Pancreas (tissue), 10 donors: ENCODE data around the gene CXCL12. TPM values are rescaled to one million over a fixed set of nuclear protein-coding genes. Genes with fewer than 3 reads are reported as not detected.

ENCODE experiments used
- ATAC-seq, 4 donors: fragments of 200-7000 bp; cut with Tn5 transposase; one replicate each; pipeline versions ENCODE4 v1.8.0 to v1.9.1; 2020; ENCODE audit warnings: mild to moderate bottlenecking in 4 of 4, moderate library complexity in 4 of 4
- DNase-seq, 6 donors: peaks; one replicate each; pipeline ENCODE4 v3.0.0-alpha.2; 2020
- FAIRE-seq: peaks from 2 replicates; lab custom pipeline; 2012; peaks lifted over from hg19 to GRCh38; lab: Jason Lieb, UNC
- H3K27ac ChIP-seq, 4 donors: fragments of 200-600 bp; sonication (generic); 1 replicate in 3 of 4; 2 replicates in 1 of 4; pipeline versions ENCODE4 v1.5.0 to v1.8.0; 2020
- H3K27me3 ChIP-seq, 4 donors: fragments of 200-600 bp; one replicate each; pipeline ENCODE4 v1.8.0; 2021
- H3K36me3 ChIP-seq, 3 donors: fragments of 200-600 bp; sonication (generic) in 1 of 3; one replicate each; pipeline versions ENCODE4 v1.5.0 to v1.8.0; 2020 to 2021
- H3K4me1 ChIP-seq, 3 donors: fragments of 200-600 bp; one replicate each; pipeline ENCODE4 v1.8.0; 2021
- H3K4me3 ChIP-seq, 4 donors: fragments of 200-600 bp; sonication (generic) in 2 of 4; one replicate each; pipeline versions ENCODE4 v1.5.0 to v1.8.0; 2020 to 2021
- H3K9me3 ChIP-seq, 4 donors: fragments of 200-600 bp; one replicate each; pipeline ENCODE4 v1.8.0; 2021
- CTCF ChIP-seq, 4 donors: fragments of 200-600 bp; sonication (generic) in 3 of 4; IDR thresholded peaks; one replicate each; pipeline versions ENCODE4 v1.5.0 to v1.8.0; 2021; ENCODE audit warnings: antibody characterized with exemption in 4 of 4
- WGBS, 2 donors: extraction: QIAGEN DNeasy Blood & Tissue Kit; methylation state at CpG; one replicate each; pipeline ENCODE4 v1.1.7; 2013; 5-methylcytosine and 5-hydroxymethylcytosine counted together
- intact Hi-C, 3 donors: fragments of 100-400 bp; cut with DNase I; formaldehyde crosslinking; loops; one replicate each; pipeline versions ENCODE4 v1.11.1 to v1.14.2; 2022
- polyA plus RNA-seq, 2 donors: library from polyadenylated mRNA; stranded (reverse); fragments of 200-250 nt; gene quantifications; one replicate each; pipeline ENCODE4 v1.2.3, GENCODE V29; 2013
- total RNA-seq, 6 donors: library from RNA; stranded (reverse); fragmentation: NEBNext Ultra II Directional in 4 of 6; extraction: Animal tissue kit (Norgen Biotek cat#: 25700) in 4 of 6; gene quantifications; one replicate each; pipeline versions ENCODE4 v1.2.1 to v1.2.4, GENCODE V29; 2021 to 2023
- donor health status: healthy with polysubstance abuse.
- donor health status: DM: no; HTN: no; CAD: no; lungs with moderate emphysema.
- donor health status: DM: no; HTN: no; CAD: no.
- donor health status: control.
- donor health status: control.
- donor health status: Bipolar disorder and iron deficiency.
- donor health status: DM: yes; HTN: yes; CAD: no.
- donor health status: DM: no; HTN: no; CAD: no.
- donor health status: DM: no; HTN: no; CAD: no.
- donor health status: DM: yes; HTN: yes; CAD: no.

The CXCL12 gene
- total and polyA plus RNA-seq, 8 donors = 35.9 to 131 (median 91.1) TPM

GRCh38 chr10:44416021-44416771 lies 31.3 kb upstream of the CXCL12 start:
- no peak for DNase-seq
- Histone ChIP-seq H3K36me3 (no peaks in the 10 kb centered on the region), H3K4me1 (peaks cover 0 to 8% (median 6%) of the 10 kb centered on the region in 3 donors), H3K27ac (peak overlapping the region in 3 of 4 donors; percentile 1 to 15 (median 2)), H3K27me3 (no peaks in the 10 kb centered on the region), H3K9me3 (no peaks in the 10 kb centered on the region), H3K4me3 (no peak overlapping the region)
- no peak for FAIRE-seq
- 26 to 27% methylated on average over 7 of the region's 7 CpGs for WGBS, 2 donors
- peak; percentile 44 to 57 (median 56) for ATAC-seq
- TF ChIP-seq CTCF (IDR thresholded peaks at IDR 0.05) = no peak
- intact Hi-C loops = no loop called here

- no peak for FAIRE-seq
- no peak overlapping the region for H3K27ac ChIP-seq
- intact Hi-C loops = no loop called here
- H3K4me1 ChIP-seq = peaks cover 0 to 8% (median 3%) of the 10 kb centered on the region in 3 donors
- no peak overlapping the region for H3K4me3 ChIP-seq
- no peaks in the 10 kb centered on the region for H3K9me3 ChIP-seq
- H3K36me3 ChIP-seq = no peaks in the 10 kb centered on the region
- no peak for ATAC-seq
- no peak for DNase-seq
- no peak for TF ChIP-seq CTCF (IDR thresholded peaks at IDR 0.05)
- WGBS, 2 donors = 94 to 95% methylated on average over 2 of the region's 2 CpGs
- no peaks in the 10 kb centered on the region for H3K27me3 ChIP-seq
Observed at GRCh38 chr10:44415121-44415520, 30.2 kb upstream of the CXCL12 start.

GRCh38 chr10:44413416-44413815 lies 28.5 kb upstream of the CXCL12 start:
- no peaks in the 10 kb centered on the region for H3K27me3 ChIP-seq
- DNase-seq (no peak), FAIRE-seq (no peak), ATAC-seq (no peak)
- TF ChIP-seq CTCF (IDR thresholded peaks at IDR 0.05) = no peak
- H3K4me1 ChIP-seq = peaks cover 0 to 8% (median 0%) of the 10 kb centered on the region in 3 donors
- no peaks in the 10 kb centered on the region for H3K36me3 ChIP-seq
- 80 to 85% methylated on average over 1 of the region's 1 CpG for WGBS, 2 donors
- intact Hi-C loops = no loop called here
- no peak overlapping the region for H3K4me3 ChIP-seq
- no peak overlapping the region for H3K27ac ChIP-seq
- H3K9me3 ChIP-seq = no peaks in the 10 kb centered on the region

GRCh38 chr10:44411251-44411650 lies 26.4 kb upstream of the CXCL12 start:
- DNase-seq (no peak), FAIRE-seq (no peak), ATAC-seq (no peak)
- no peaks in the 10 kb centered on the region for H3K9me3 ChIP-seq
- no peak for TF ChIP-seq CTCF (IDR thresholded peaks at IDR 0.05)
- H3K4me1 ChIP-seq = peaks cover 0 to 3% (median 0%) of the 10 kb centered on the region in 3 donors
- H3K27ac ChIP-seq = no peak overlapping the region
- intact Hi-C loops = no loop called here
- H3K36me3 ChIP-seq = no peaks in the 10 kb centered on the region
- no peak overlapping the region for H3K4me3 ChIP-seq
- 88 to 92% methylated on average over 5 of the region's 5 CpGs for WGBS, 2 donors
- no peaks in the 10 kb centered on the region for H3K27me3 ChIP-seq
